22Rv1 (cell line): ENCODE measurements around the gene A1CF.
"Not testable (repeated sequence)": the region's sequence is repeated elsewhere in the genome, so short reads cannot be mapped to it uniquely, and the experiment has no call there.

ENCODE experiments used
- H3K27ac ChIP-seq: fragments of 450-650 bp; 2 replicates; pipeline ENCODE4 v1.5.1; 2017
- CTCF ChIP-seq: fragments of 450-650 bp; IDR thresholded peaks from 2 replicates; pipeline ENCODE4 v1.5.1; 2017; ENCODE audit warnings: mild to moderate bottlenecking
- ZFX ChIP-seq: fragments of 450-650 bp; IDR thresholded peaks from 2 replicates; pipeline ENCODE4 v1.6.1; 2017; ENCODE audit warnings: antibody characterized with exemption, borderline replicate concordance

Gene A1CF

GRCh38 chr10:50788951-50789945 is 96.2 kb downstream of the A1CF start:
- H3K27ac ChIP-seq, result no peak overlapping the region
- TF ChIP-seq ZFX, result no peak
- TF ChIP-seq CTCF, result peak; percentile 72

DNA sequence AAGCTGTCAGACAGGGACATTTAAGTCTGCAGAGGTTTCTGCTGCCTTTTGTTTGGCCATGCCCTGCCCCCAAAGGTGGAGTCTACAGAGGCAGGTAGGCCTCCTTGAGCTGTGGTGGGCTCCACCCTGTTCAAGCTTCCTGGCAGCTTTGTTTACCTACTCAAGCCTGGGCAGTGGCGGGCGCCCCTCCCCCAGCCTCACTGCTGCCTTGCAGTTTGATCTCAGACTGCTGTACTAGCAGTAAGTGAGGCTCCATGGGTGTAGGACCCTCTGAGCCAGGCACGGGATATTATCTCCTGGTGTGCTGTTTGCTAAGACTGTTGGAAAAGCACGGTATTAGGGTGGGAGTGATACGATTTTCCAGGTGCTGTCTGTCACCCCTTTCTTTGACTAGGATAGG is 97.5 kb downstream of the A1CF start:
- H3K27ac ChIP-seq, result not testable (repeated sequence)

- H3K27ac ChIP-seq, result not testable (repeated sequence)
These were observed 103.4 kb downstream of the A1CF start for GRCh38 chr10:50782017-50782416.

DNA sequence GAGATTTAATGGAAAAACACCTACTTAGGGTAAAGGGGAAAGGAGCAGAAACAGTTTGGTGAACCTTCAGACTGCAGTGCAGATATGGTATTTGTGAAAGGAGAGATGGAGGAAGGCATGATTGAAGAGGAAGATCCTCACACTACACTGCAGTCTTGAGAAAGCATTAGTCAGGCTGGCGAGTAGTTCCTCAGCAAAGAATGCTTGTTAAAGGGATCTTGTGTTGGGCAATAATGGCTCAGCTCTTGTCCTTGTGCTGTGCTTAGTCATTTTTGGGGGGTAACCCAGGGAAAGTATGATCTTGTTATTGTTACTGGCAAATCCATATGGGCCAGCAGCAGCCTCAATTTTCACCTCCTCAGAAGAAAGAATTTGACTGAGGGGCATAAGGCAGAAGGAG is 105.4 kb downstream of the A1CF start:
- H3K27ac ChIP-seq, result not testable (repeated sequence)

DNA sequence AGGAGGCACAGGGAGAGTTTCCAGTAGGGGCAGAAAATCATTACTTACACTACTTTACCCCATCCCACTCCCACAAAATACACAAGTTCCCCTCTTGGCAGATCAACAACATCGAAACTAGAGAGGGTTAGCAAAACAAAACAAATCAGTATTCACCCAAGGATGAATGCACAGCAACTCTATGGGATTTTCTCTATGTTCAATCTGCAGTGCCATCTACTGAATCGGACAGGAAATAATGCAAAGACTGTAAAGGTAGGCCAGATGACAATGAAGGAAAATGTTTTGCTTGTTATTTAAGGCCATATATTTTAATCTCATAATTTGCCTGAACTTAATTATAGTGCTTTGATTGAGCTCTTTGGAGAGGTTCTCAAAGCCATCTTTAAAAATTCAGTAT is 110.6 kb downstream of the A1CF start:
- H3K27ac ChIP-seq, result not testable (repeated sequence)

DNA sequence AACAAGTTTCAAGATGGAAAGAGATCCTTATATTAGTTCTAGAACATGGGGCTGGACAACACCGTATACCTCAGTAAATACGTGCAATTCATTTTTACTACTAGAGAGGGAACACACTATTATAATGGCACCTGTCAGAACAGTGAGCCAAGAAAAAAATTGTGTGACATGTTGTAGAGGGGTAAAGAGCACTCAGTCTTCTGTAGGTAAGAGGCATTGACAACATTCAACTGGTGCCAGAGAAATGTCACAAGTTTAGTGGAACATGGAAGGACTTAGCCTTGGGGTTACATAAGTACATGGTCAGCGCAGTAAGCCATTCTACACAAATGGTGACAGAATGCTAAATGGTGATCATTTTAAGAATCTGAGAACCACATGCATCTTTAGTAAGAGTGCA is 113.4 kb downstream of the A1CF start:
- not testable (repeated sequence) for H3K27ac ChIP-seq

DNA sequence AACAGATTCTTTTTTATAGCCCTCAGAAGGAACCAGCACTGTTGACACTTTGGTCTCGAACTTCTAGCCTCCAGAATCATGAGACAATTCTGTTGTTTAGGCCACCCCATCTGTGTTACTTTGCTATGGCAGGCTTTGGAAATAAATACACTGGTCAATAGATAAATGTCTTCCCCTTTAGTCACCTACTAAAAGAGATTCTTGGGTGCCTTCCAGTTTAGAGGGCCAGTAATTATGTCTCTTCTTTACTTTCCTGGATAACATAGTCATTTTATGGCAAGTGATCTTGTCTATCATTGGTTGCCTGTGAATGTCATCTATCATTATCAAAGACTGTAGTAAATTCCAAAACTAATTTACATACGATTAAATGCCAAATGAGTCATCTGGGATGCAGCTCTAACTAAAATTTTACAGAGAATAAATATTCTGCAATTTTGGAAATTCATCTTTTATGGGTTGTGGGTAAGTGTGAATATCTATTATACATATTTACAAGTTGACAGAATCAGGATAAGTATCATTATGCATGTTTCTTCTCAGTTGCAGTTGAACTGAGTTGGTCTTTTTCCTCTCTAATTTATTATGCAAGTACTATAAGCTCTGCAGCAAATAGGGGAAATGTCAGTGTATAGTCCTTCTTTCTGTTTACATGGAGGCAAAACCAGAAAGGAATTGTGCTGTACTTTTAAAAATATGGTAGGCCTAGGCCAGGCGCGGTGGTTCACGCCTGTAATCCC is 118.5 kb downstream of the A1CF start:
- not testable (repeated sequence) for H3K27ac ChIP-seq
